HG02970 (cell line): ENCODE measurements around the gene MEGF11.

Experiments used
- ATAC-seq: cut with Tn5 transposase; IDR thresholded peaks from one replicate; pipeline ENCODE4 v1.9.1; 2021; ENCODE audit warnings: mild to moderate bottlenecking, moderate library complexity, moderate number of reproducible peaks; ENCODE audit not compliant: unreplicated experiment, low FRiP score

Gene MEGF11

GRCh38 chr15:65935391-65935790, 318.2 kb downstream of the MEGF11 start:
- no peak for ATAC-seq

DNA sequence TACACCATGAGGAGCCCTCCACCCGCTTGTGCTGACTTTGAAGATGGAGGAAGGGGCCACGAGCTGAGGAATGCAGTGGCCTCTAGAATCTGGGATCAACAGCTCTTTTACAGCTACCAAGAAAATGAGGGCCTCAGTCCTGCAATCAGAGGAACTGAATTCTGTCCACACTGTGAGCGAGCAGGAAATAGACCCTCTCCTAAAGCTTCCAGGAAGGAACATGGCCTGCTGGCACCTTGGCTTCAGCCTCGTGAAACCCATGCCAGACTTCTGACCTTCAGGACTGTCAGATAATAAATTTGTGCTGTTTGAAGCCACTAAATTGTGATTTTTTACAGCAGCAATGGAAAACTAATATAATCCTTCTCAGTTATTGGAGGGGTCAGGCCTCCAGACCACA, 322.3 kb downstream of the MEGF11 start:
- no peak for ATAC-seq

- no peak for ATAC-seq
Observed at GRCh38 chr15:65930134-65930533, 323.4 kb downstream of the MEGF11 start.

GRCh38 chr15:65929573-65929972, 324.0 kb downstream of the MEGF11 start:
- no peak for ATAC-seq

GRCh38 chr15:65927545-65927944, 326.0 kb downstream of the MEGF11 start:
- ATAC-seq, result no peak

GRCh38 chr15:65926899-65927298, 326.7 kb downstream of the MEGF11 start:
- no peak for ATAC-seq

GRCh38 chr15:65926459-65926858, 327.1 kb downstream of the MEGF11 start:
- no peak for ATAC-seq

DNA sequence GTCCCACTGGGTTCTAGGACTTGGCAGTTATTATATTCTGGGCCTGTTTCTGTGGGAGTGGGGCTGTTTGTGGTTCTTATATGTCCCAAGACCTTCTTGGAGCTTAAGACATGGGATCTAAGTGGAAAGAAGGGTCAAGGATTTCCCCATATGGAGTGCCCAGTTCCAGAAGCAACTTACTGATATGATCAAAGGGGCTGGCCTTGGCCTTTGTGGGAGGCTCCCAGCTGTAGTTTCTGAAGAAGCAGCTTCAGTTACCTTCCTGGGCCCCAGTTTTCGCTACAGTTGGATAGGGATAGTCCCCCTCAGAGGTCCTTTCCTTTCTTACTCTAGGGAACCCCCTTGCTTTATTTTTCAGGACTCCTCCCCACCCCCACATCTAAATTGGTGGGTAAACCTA, 328.2 kb downstream of the MEGF11 start:
- no peak for ATAC-seq

GRCh38 chr15:65924004-65924403, 329.5 kb downstream of the MEGF11 start:
- no peak for ATAC-seq

GRCh38 chr15:65923264-65923663, 330.3 kb downstream of the MEGF11 start:
- no peak for ATAC-seq

DNA sequence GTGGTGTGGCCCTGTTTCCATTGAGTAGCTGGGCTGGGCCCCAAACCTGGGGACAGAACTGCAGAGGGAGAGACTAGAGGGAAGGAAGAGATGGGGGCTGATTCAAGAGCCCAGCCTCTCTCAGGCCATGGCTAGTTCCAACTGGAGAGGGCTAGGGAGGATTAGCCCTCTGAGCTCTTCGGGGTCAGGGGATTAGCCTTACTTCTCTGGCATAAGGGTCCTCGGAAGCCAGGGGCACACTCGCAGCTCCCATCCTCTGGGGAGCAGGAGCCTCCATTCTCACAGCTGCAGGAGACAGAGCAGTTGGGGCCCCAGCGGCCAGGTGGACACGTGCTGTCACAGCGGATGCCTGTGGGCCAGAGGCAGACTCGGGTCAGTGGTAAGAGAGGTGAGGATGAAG, 330.9 kb downstream of the MEGF11 start:
- no peak for ATAC-seq

DNA sequence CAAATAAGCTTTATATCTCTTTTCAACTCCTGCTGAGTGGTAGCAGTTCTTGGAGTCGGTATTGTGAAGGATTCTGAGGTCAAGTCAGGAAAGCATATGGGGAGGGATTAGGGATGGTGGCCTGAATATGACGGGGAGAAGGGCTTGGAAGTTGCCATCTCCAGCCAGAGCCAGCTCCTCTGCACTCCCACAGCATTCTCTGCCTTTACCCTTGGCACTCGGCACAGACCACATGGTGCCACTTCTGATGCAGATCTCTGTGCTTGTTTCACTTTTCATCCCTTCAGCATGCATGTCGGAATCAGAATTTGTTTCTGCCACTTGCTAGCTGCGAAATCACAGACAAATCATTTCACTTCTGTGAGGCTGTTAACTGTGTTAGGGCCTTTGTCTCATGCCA, 331.8 kb downstream of the MEGF11 start:
- ATAC-seq, result no peak

DNA sequence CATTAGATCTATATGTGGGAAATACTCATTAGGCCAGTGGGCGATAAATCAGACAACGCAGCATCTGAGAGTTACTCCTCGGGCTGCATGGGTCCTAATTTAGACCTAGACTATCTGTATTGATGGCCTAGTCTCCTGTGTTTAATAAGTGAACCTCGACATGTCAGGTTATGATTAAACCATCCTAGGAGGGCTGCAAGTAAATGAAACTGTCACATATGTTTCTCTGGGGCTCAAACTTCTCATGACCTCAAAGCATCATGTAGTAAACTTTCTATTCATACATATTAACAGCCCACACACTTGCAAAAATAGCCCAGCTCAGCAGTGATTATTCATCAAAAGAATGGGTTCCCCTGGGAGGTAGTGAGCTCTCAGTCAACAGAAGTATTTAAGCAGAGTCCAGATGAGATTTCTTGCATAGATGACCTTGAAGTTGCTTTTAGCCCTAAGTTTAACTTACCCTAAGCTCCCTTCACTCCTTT, 332.7 kb downstream of the MEGF11 start:
- ATAC-seq, result no peak

- ATAC-seq, result no peak
Observed at GRCh38 chr15:65920121-65920520, 333.4 kb downstream of the MEGF11 start.

DNA sequence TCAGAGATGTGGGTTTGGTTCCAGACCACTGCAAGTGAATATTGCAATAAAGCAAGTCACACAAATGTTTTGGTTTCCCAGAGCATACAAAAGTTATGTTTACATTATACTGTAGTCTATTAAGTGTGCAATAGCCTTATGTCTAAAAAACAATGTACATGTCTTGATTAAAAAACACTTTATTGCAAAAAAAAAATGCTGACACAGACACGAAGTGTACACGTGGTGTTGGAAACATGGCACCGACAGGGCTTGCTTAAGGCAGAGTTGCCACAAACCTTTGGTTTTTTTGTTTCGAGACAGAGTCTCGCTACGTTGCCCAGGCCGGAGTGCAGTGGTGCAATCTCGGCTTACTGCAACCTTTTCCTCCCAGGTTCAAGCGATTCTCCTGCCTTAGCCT, 334.2 kb downstream of the MEGF11 start:
- ATAC-seq, result no peak

- ATAC-seq, result no peak
Observed at GRCh38 chr15:65918945-65919344, 334.6 kb downstream of the MEGF11 start.

DNA sequence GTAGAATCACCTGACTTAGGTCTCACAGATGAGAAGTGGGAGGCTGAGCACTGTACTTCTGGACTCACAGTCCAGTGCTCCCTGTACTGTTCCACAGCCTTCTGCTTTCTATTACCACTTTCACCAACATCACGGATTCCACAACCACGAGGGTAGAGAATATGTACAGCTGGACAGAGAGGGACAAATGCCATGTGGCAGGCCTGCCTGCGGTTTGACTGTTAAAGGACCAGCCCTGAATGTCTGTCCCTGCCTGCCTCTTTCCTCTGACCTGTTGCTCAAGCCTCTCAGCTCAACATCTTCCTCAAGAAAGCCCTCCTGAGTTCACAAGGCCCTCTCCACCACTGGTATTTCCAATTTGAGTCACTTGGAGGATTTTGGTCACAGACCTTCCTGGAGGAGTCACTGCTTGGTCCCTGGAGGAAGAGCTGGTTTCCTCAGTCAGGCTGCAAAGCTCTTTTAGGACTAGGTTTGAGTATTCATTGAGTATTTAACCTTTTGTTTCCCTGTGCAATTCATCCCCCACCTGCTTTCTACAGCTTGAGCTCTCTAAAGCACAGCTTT, 335.1 kb downstream of the MEGF11 start:
- ATAC-seq, result no peak

DNA sequence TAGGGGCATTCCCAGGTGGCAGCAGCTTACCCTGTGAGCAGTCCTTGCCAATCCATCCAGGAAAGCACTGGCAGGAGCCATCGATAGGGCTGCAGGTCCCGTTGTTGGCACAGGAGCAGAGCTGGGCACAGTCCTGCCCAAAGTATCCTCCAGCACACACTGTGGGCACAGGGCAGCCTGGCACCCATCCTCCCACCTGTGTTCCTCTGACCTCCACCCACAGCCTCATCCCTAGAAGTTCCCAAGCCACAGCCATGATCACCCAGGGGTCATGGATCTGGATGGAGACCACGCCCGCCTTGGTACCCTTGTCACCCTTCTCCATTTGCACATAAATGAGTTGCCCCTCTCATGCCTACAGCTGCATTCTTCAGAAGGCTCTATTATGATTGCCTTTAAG, 335.6 kb downstream of the MEGF11 start:
- ATAC-seq, result no peak

DNA sequence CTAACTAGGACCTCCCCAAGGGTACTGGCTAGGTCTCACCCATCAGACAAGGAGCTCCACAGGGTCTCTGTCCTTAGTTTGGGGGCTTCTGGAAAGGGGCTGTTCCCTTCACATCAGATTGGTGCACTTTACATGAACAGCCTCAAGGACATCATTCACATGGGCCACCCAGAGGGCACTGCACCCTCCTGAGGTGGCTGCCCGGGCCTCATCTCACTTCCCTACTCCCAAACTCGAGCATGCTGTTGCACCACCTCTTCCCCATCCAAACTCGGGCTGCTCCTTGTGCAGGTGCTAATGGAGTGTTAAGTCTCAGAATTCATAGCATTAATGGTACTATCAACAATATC, 336.2 kb downstream of the MEGF11 start:
- ATAC-seq, result no peak

GRCh38 chr15:65916664-65917406, 336.7 kb downstream of the MEGF11 start:
- peak; percentile 43 for ATAC-seq

GRCh38 chr15:65916041-65916663, 337.4 kb downstream of the MEGF11 start:
- no peak for ATAC-seq
